ENCODE data around the gene IQGAP3.

DNA sequence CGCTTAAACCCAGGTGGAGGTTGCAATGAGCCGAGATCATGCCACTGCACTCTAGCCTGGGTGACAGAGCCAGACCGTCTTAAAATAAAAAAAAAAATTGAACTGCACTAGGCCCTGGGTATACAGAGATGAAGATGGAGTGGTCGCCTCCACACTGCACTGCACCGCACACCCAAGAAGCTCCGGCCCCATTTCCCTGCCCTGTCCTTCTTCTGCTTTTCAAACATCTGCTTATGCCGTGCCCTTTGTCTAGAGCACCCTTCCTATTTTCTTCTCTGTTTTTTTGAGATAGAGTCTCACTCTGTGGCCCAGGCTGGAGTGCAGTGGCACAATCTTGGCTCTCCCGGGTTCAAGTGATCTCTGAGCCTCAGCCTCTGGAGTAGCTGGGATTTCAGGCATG, 17.4 kb downstream of the IQGAP3 start:
- TF ChIP-seq, protein P1, sequence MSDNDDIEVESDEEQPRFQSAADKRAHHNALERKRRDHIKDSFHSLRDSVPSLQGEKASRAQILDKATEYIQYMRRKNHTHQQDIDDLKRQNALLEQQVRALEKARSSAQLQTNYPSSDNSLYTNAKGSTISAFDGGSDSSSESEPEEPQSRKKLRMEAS (IDR thresholded peaks at IDR 0.05), result no peak
- TF ChIP-seq YY1 (IDR thresholded peaks at IDR 0.05; ENCODE audit: low read depth) (no peak), TCF12 (IDR thresholded peaks at IDR 0.05; ENCODE audit: low read depth) (no peak), RAD21 (IDR thresholded peaks at IDR 0.05; ENCODE audit: low read depth) (no peak), TAF1 (IDR thresholded peaks at IDR 0.05; ENCODE audit: low read depth) (no peak), EGR1 (IDR thresholded peaks at IDR 0.05) (no peak), FOXM1 (IDR thresholded peaks at IDR 0.05; ENCODE audit: borderline replicate concordance, low read depth) (no peak), EP300 (IDR thresholded peaks at IDR 0.05; ENCODE audit: borderline replicate concordance) (no peak), NFIC (IDR thresholded peaks at IDR 0.05) (no peak), CEBPB (IDR thresholded peaks at IDR 0.05) (no peak)
- TF ChIP-seq, protein P2, sequence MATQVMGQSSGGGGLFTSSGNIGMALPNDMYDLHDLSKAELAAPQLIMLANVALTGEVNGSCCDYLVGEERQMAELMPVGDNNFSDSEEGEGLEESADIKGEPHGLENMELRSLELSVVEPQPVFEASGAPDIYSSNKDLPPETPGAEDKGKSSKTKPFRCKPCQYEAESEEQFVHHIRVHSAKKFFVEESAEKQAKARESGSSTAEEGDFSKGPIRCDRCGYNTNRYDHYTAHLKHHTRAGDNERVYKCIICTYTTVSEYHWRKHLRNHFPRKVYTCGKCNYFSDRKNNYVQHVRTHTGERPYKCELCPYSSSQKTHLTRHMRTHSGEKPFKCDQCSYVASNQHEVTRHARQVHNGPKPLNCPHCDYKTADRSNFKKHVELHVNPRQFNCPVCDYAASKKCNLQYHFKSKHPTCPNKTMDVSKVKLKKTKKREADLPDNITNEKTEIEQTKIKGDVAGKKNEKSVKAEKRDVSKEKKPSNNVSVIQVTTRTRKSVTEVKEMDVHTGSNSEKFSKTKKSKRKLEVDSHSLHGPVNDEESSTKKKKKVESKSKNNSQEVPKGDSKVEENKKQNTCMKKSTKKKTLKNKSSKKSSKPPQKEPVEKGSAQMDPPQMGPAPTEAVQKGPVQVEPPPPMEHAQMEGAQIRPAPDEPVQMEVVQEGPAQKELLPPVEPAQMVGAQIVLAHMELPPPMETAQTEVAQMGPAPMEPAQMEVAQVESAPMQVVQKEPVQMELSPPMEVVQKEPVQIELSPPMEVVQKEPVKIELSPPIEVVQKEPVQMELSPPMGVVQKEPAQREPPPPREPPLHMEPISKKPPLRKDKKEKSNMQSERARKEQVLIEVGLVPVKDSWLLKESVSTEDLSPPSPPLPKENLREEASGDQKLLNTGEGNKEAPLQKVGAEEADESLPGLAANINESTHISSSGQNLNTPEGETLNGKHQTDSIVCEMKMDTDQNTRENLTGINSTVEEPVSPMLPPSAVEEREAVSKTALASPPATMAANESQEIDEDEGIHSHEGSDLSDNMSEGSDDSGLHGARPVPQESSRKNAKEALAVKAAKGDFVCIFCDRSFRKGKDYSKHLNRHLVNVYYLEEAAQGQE (IDR thresholded peaks at IDR 0.05; ENCODE audit: low read depth), result no peak
- TF ChIP-seq, protein P3, sequence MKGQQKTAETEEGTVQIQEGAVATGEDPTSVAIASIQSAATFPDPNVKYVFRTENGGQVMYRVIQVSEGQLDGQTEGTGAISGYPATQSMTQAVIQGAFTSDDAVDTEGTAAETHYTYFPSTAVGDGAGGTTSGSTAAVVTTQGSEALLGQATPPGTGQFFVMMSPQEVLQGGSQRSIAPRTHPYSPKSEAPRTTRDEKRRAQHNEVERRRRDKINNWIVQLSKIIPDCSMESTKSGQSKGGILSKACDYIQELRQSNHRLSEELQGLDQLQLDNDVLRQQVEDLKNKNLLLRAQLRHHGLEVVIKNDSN (IDR thresholded peaks at IDR 0.05), result no peak

Measured in Ishikawa (cell line).